Neural cell (in vitro differentiated cells): ENCODE results near the gene CREB3L2.

Experiments
- CTCF ChIP-seq: fragments of 450-650 bp; IDR thresholded peaks from 2 replicates; pipeline ENCODE4 v1.5.1; 2014; ENCODE audit warnings: antibody characterized with exemption, mild to moderate bottlenecking, moderate library complexity; ENCODE audit not compliant: poor library complexity, severe bottlenecking
- EZH2 ChIP-seq: fragments of 200-600, 300-800 bp; shearing (Covaris generic), sonication (generic); IDR thresholded peaks from 2 replicates; pipeline ENCODE4 v1.6.1; 2014; ENCODE audit warnings: antibody characterized with exemption, low read length, borderline replicate concordance, mild to moderate bottlenecking; ENCODE audit not compliant: insufficient read depth, poor library complexity, severe bottlenecking
- POLR2AphosphoS5 ChIP-seq: IDR thresholded peaks from 2 replicates; pipeline ENCODE4 v1.6.1; 2012
- RAD21 ChIP-seq: fragments of 450-650 bp; conservative IDR thresholded peaks from 2 replicates; pipeline ENCODE4 v1.6.1; 2014; ENCODE audit warnings: antibody characterized with exemption, mild to moderate bottlenecking, moderate library complexity
- REST ChIP-seq: IDR thresholded peaks from 2 replicates; pipeline ENCODE4 v1.6.1; 2012; ENCODE audit warnings: borderline replicate concordance
- TAF1 ChIP-seq: IDR thresholded peaks from 2 replicates; pipeline ENCODE4 v1.6.1; 2012; ENCODE audit warnings: low read depth

GRCh38 chr7:137962491-137962874, 39.4 kb downstream of the CREB3L2 start:
- no peak for TF ChIP-seq REST
- TF ChIP-seq TAF1, result no peak
- no peak for TF ChIP-seq CTCF
- no peak for TF ChIP-seq EZH2
- TF ChIP-seq RAD21, result no peak
- TF ChIP-seq POLR2AphosphoS5, result no peak
